ENCODE results near the gene LELP1.

DNA sequence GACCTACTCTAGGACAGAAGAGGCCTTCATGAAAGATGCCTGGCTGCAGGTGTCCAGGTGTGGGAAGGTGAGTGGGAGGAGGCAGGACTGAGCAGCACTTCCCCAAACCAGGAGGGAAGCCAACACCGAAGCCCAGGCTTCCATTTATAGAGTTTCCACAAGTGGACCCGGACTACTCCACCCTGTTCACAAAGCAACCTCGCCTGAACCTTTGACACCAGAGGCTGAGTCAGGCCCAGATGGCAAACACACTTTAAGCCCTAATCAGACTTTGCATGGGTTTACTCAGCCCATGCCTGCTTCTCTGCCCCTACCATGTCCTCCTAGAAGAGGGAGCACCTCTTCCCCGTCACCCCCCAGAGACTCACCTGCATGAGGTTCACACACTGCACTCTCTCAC lies 28.1 kb downstream of the LELP1 start:
- no peak for TF ChIP-seq NR3C1 (CRISPR knock-in tag; IDR thresholded peaks at IDR 0.05)
- TF ChIP-seq, protein P1, sequence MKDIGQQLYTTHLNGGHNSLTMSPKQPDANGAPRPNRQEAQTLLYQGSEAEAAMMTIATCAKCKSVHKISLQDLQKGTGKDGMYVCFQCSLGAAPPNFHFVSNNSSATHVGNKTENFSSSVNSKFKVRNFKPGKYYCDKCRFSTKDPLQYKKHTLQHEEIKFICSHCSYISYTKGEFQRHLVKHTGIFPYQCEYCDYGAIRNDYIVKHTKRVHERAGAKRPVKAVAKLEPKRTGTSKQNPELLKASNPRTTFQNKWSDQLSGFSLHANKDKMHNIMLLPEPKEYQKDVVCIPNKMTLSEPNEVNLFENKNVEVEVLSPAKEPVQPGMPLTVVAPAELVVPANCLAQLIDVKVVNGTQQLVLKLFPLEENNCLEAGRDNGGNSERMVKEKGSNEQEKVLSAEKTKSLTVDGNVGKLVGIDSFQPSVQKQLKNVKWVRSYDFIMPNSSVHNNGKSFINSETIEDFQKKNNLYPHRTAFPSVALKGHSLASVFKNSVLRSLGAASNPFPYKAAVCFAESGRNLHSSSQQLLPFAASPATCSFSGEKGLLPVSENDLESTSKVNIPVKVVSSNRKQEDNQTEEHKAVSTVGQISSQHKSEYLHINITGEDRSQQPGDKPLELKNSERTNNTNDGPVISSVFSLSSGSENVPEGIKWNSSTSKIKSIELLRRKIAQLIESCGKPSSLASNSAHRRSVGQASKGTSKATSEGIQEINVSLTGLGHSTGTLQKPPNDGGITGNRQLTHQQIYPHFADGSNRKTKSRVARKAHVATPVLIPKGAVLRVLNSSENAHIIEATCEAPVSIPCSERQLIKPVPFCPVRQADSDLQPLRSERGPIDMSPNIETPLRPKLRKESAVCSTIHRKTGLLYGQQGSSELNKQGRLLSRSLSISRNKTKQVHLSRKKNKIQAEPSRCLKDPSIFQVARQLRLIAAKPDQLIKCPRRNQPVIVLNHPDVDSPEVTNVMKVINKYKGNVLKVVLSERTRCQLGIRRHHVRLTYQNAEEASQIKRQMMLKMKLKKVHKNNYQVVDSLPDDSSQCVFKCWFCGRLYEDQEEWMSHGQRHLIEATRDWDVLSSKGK (CRISPR knock-in tag; IDR thresholded peaks at IDR 0.05): no peak
- TF ChIP-seq, protein P2, sequence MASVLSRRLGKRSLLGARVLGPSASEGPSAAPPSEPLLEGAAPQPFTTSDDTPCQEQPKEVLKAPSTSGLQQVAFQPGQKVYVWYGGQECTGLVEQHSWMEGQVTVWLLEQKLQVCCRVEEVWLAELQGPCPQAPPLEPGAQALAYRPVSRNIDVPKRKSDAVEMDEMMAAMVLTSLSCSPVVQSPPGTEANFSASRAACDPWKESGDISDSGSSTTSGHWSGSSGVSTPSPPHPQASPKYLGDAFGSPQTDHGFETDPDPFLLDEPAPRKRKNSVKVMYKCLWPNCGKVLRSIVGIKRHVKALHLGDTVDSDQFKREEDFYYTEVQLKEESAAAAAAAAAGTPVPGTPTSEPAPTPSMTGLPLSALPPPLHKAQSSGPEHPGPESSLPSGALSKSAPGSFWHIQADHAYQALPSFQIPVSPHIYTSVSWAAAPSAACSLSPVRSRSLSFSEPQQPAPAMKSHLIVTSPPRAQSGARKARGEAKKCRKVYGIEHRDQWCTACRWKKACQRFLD (CRISPR knock-in tag; IDR thresholded peaks at IDR 0.05): no peak
- no peak for TF ChIP-seq YY1 (IDR thresholded peaks at IDR 0.05; ENCODE audit: borderline replicate concordance in 1 of 3, control insufficient read depth in 1 of 3, extremely low read depth in 1 of 3, insufficient read depth in 3 of 3, insufficient read length in 1 of 3, insufficient replicate concordance in 2 of 3, low read depth in 1 of 3, low read length in 2 of 3)
- TF ChIP-seq, protein P3, sequence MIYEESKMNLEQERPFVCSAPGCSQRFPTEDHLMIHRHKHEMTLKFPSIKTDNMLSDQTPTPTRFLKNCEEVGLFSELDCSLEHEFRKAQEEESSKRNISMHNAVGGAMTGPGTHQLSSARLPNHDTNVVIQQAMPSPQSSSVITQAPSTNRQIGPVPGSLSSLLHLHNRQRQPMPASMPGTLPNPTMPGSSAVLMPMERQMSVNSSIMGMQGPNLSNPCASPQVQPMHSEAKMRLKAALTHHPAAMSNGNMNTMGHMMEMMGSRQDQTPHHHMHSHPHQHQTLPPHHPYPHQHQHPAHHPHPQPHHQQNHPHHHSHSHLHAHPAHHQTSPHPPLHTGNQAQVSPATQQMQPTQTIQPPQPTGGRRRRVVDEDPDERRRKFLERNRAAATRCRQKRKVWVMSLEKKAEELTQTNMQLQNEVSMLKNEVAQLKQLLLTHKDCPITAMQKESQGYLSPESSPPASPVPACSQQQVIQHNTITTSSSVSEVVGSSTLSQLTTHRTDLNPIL (CRISPR knock-in tag; IDR thresholded peaks at IDR 0.05): no peak
- no peak for TF ChIP-seq JUNB (CRISPR knock-in tag; conservative IDR thresholded peaks at IDR 0.05)
- no peak for TF ChIP-seq ZNF140 (CRISPR knock-in tag; IDR thresholded peaks at IDR 0.05)
- TF ChIP-seq EZH2 (IDR thresholded peaks at IDR 0.05; ENCODE audit: borderline replicate concordance, low read depth, low read length): no peak
